Keratinocyte (primary cell): Measurements from ENCODE around the gene TFF1.

Source experiments
- EZH2 ChIP-seq: IDR thresholded peaks from one replicate; pipeline ENCODE4 v1.6.1; 2012; ENCODE audit warnings: inconsistent platforms, mild to moderate bottlenecking, low read length, moderate library complexity
- TF ChIP-seq, protein P1 (sequence below), 3 experiments: IDR thresholded peaks in 1 of 3; conservative IDR thresholded peaks in 1 of 3; optimal IDR thresholded peaks in 1 of 3; 2 replicates in 2 of 3; 3 replicates in 1 of 3; pipeline versions ENCODE3 to v1.5.1; 2011; ENCODE audit warnings: low read length in 3 of 3, mild to moderate bottlenecking in 3 of 3, moderate library complexity in 2 of 3, control low read depth in 1 of 3, inconsistent platforms in 1 of 3; ENCODE audit not compliant: insufficient read depth in 2 of 3; ENCODE audit errors: extremely low read depth in 1 of 3

DNA sequence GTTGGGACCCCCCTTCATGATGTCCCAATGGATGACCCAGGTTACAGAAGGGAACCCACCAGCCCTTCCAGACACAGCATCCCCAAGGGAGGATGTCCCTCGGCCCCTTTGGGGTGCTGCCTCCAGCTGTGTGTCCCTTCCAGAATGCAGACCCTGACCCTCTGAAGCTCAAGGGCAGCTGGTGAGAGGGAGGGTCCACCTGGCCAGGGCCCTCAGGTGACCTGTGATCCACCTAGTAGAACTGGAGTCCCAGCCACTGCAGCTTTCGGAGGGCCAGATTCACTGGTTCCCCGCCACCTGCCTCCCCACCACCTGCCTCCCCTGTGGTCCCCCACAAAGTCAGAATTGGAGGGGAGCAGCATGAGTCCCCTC is 9.6 kb upstream of the TFF1 start:
- TF ChIP-seq EZH2 = no peak
- TF ChIP-seq, protein P1, sequence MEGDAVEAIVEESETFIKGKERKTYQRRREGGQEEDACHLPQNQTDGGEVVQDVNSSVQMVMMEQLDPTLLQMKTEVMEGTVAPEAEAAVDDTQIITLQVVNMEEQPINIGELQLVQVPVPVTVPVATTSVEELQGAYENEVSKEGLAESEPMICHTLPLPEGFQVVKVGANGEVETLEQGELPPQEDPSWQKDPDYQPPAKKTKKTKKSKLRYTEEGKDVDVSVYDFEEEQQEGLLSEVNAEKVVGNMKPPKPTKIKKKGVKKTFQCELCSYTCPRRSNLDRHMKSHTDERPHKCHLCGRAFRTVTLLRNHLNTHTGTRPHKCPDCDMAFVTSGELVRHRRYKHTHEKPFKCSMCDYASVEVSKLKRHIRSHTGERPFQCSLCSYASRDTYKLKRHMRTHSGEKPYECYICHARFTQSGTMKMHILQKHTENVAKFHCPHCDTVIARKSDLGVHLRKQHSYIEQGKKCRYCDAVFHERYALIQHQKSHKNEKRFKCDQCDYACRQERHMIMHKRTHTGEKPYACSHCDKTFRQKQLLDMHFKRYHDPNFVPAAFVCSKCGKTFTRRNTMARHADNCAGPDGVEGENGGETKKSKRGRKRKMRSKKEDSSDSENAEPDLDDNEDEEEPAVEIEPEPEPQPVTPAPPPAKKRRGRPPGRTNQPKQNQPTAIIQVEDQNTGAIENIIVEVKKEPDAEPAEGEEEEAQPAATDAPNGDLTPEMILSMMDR (optimal IDR thresholded peaks at IDR 0.05 in 1 of 3, IDR thresholded peaks at IDR 0.05 in 1 of 3, conservative IDR thresholded peaks at IDR 0.05 in 1 of 3; ENCODE audit: extremely low read depth in 1 of 3, insufficient read depth in 2 of 3, low read length in 3 of 3) = no peak
